A673 (cell line): ENCODE measurements around the gene NTNG2.

Experiments
- CTCF ChIP-seq: fragments of 300-800, 200-600 bp; sonication (generic); conservative IDR thresholded peaks from 2 replicates; pipeline ENCODE4 v1.5.1; 2017; ENCODE audit warnings: low read depth, mild to moderate bottlenecking, antibody characterized with exemption, low read length, moderate library complexity, mixed read lengths
- EZH2 ChIP-seq: fragments of 200-600 bp; sonication (generic); IDR thresholded peaks from 2 replicates; pipeline ENCODE4 v1.6.1; 2017; ENCODE audit warnings: borderline replicate concordance, low read depth, mild to moderate bottlenecking, mixed read lengths, antibody characterized with exemption, low read length; ENCODE audit not compliant: poor library complexity, severe bottlenecking

- TF ChIP-seq EZH2 (no peak), CTCF (no peak)
Measured at GRCh38 chr9:132129535-132129934, 32.3 kb upstream of the NTNG2 start.
